ENCODE measurements around the gene IGFBPL1. TPM values are rescaled to one million over a fixed set of nuclear protein-coding genes. Genes with fewer than 3 reads are reported as not detected.
A peak's percentile ranks its signal among the peaks of the same experiment; 100 is the strongest.

IGFBPL1 gene
- total RNA-seq, 1 experiment from 2014 or later = 13.7 TPM

- no peak for DNase-seq (ENCODE audit: low read depth, low spot score)
- POLR2A ChIA-PET = no interaction called here
- Histone ChIP-seq H3K27ac (ENCODE audit: low read length) (peak within 1 kb of the TSS; percentile 83), H3K27me3 (ENCODE audit: control insufficient read depth, insufficient read depth, low read length) (no peaks in the 10 kb centered on the region), H3K36me3 (ENCODE audit: control insufficient read depth, insufficient read depth, low read length) (no peaks in the 10 kb centered on the region; the same call in 1 of the 2 replicates), H3K4me1 (ENCODE audit: control insufficient read depth, insufficient read depth, low read length) (no peaks in the 10 kb centered on the region; the same call in 1 of the 2 replicates), H3K9me3 (ENCODE audit: control insufficient read depth, insufficient read depth, low read depth, low read length) (no peaks in the 10 kb centered on the region), H3K4me3 (ENCODE audit: low read depth in 2 of 2, low read length in 2 of 2) (peak within 1 kb of the TSS; percentile 80 to 82)
- intact Hi-C loops (cut with micrococcal nuclease; ENCODE audit: unreplicated experiment) (loop anchor here (10.0 kb wide), 1 partner anchor 498 kb away; no protein-coding TSS in a partner anchor), in situ Hi-C loops (cut with HindIII; ENCODE audit: low pct_unique_long_range_greater_than_20kb, low sequenced_read_pairs) (no loop called here)
- CTCF ChIA-PET = no interaction called here
- ATAC-seq = peak; percentile 100
- TF ChIP-seq REST (IDR thresholded peaks at IDR 0.05; ENCODE audit: insufficient read depth in 1 of 2, low read depth in 2 of 2, low read length in 1 of 2) = no peak
- peak; percentile 48; the same call in 1 of the 2 replicates for TF ChIP-seq POLR2AphosphoS5 (IDR thresholded peaks at IDR 0.05; ENCODE audit: low read depth, low read length)
- TF ChIP-seq TCF7L2 (IDR thresholded peaks at IDR 0.05; ENCODE audit: low read depth, low read length) = no peak
- no peak; the same call in 1 of the 2 replicates for TF ChIP-seq CTCF (IDR thresholded peaks at IDR 0.05)
- BruUV-seq (replicated peaks) = no TSS peak
Measured at GRCh38 chr9:38392235-38393127, 31.8 kb downstream of the IGFBPL1 start, which contains the start of gene ALDH1B1. TSS of gene ALDH1B1 (plus strand) at chr9:38392702. CDS start at chr9:38395749, 3,047 bp downstream.

GRCh38 chr9:38391278-38392118 lies 32.8 kb downstream of the IGFBPL1 start:
- Histone ChIP-seq H3K27me3 (ENCODE audit: control insufficient read depth, insufficient read depth, low read length) (no peaks in the 10 kb centered on the region), H3K9me3 (ENCODE audit: control insufficient read depth, insufficient read depth, low read depth, low read length) (no peaks in the 10 kb centered on the region), H3K27ac (ENCODE audit: low read length) (peak overlapping the region; percentile 68), H3K4me1 (ENCODE audit: control insufficient read depth, insufficient read depth, low read length) (no peaks in the 10 kb centered on the region; the same call in 1 of the 2 replicates), H3K4me3 (ENCODE audit: low read depth in 2 of 2, low read length in 2 of 2) (peak overlapping the region in 1 of 2 experiments; percentile 82; a peak in 2 of 4 replicates), H3K36me3 (ENCODE audit: control insufficient read depth, insufficient read depth, low read length) (no peaks in the 10 kb centered on the region; the same call in 1 of the 2 replicates)
- BruUV-seq (replicated peaks) = no TSS peak
- intact Hi-C loops (cut with micrococcal nuclease; ENCODE audit: unreplicated experiment) (loop anchor here (10.0 kb wide), 1 partner anchor 497 kb away; no protein-coding TSS in a partner anchor), in situ Hi-C loops (cut with HindIII; ENCODE audit: low pct_unique_long_range_greater_than_20kb, low sequenced_read_pairs) (no loop called here)
- CTCF ChIA-PET = no interaction called here
- POLR2A ChIA-PET = no interaction called here
- ATAC-seq = no peak
- no peak for TF ChIP-seq SIN3A (IDR thresholded peaks at IDR 0.05; ENCODE audit: borderline replicate concordance, insufficient read depth, low read depth, low read length)
- no peak for TF ChIP-seq TCF7L2 (IDR thresholded peaks at IDR 0.05; ENCODE audit: low read depth, low read length)
- no peak for TF ChIP-seq POLR2AphosphoS5 (IDR thresholded peaks at IDR 0.05; ENCODE audit: low read depth, low read length)
- no peak for TF ChIP-seq CTCF (IDR thresholded peaks at IDR 0.05)
- TF ChIP-seq REST (IDR thresholded peaks at IDR 0.05; ENCODE audit: insufficient read depth in 1 of 2, low read depth in 2 of 2, low read length in 1 of 2) = no peak
- no peak for DNase-seq (ENCODE audit: low read depth, low spot score)

Measured in Panc1 (cell line).